Renal cortex interstitium (tissue), 11 donors: ENCODE data around the gene RPTOR. TPM values are rescaled to one million over a fixed set of nuclear protein-coding genes. Genes with fewer than 3 reads are reported as not detected.
"Not testable (repeated sequence)": the region's sequence is repeated elsewhere in the genome, so short reads cannot be mapped to it uniquely, and the experiment has no call there.

Experiments used
- DNase-seq, 11 donors: peaks; one replicate each; pipeline ENCODE4 v3.0.0-alpha.2; 2013; ENCODE audit warnings: low read depth in 9 of 11, low spot score in 4 of 11; ENCODE audit errors: extremely low read depth in 1 of 11
- polyA plus RNA-seq, 3 donors: library from polyadenylated mRNA; unstranded; fragments of 120-200 nt; gene quantifications; one replicate each; pipeline ENCODE4 v1.2.1, GENCODE V29; 2013; ENCODE audit not compliant: insufficient read length in 3 of 3

RPTOR gene
- polyA plus RNA-seq, 3 donors: 17.2 to 22.5 (median 21.4) TPM

GRCh38 chr17:80805032-80805751 is 260.6 kb downstream of the RPTOR start:
- DNase-seq: no peak

GRCh38 chr17:80807014-80807413 is 262.4 kb downstream of the RPTOR start:
- DNase-seq: no peak

GRCh38 chr17:80807882-80808281 is 263.2 kb downstream of the RPTOR start:
- DNase-seq: no peak

GRCh38 chr17:80811181-80812105 is 266.8 kb downstream of the RPTOR start:
- no peak for DNase-seq

DNA sequence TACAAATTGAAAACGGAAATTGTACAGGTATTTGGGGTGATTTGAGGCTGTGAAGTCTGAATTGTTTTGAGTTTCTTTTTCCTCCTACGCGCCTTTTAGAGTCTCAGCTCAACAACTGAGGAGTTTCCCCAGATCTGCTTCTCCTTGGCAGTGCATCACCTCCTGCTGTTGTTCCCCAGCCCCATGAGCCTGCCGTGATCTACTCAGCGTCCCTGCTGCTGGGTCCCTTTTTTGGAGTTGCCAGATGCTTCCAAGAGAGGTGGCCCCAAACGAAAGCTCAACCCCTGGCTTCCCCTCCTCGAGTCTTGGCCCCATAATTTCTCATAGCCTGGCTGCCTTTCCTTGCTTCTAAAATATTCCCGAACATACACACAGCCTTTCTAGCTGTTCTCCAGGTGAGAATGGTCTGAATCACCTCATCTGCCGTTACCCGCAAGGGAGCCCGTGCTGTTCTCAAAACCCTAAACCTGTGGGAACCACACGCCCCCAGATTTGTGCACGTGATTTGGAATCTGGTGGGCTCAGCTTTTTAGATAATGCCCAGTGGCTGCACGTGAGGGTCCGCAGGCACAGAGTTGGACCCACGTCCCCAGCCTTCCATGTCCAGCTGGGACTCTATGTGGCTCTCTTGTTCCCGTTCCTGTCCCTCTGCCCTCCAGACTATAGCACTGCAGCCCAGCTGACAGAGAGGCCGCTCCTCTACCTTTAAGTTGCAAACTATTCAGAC is 267.9 kb downstream of the RPTOR start:
- DNase-seq: no peak

DNA sequence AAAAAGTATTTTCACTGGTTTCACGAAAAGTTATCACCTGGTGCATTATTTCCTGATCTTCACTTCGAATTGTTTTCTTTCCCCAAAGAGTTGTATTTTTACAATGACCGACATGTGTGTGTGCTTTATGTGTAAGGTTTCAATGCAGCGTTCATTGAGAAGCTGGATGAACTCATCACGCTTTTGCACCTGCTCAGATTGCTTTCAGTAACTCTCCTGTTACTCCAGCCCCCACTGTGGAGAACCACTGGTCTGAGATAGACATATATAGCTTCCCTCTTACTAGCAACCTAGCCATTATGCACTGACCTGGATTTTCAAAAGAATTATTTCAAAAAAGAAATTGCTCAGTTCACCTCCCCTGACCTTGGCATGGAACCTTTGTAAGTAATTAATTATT is 268.7 kb downstream of the RPTOR start:
- no peak for DNase-seq

DNA sequence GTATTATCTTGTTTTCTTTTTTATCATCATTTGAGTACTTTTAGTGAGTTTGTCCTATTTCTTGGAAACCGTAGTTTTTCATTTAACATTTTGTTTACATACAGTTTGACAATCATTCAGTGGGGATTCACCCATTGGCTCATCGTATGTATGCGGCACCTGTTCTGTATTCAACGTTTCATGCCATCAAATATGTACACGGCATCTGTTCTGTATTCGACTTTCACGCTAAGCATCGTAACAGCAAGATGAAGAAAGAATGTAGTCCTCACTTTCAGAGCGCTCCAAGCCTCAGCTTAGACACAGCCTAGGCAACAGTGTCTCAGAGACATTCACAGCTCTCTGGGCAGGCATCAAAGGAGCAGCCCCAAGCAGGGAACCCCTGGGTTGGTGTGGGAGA is 269.9 kb downstream of the RPTOR start:
- no peak for DNase-seq

- peak in 2 of 11 donors; percentile 48 to 54 for DNase-seq
Observed at GRCh38 chr17:80815151-80815681, 270.6 kb downstream of the RPTOR start.

- not testable (repeated sequence) for DNase-seq
Observed at GRCh38 chr17:80815718-80816117, 271.1 kb downstream of the RPTOR start.

DNA sequence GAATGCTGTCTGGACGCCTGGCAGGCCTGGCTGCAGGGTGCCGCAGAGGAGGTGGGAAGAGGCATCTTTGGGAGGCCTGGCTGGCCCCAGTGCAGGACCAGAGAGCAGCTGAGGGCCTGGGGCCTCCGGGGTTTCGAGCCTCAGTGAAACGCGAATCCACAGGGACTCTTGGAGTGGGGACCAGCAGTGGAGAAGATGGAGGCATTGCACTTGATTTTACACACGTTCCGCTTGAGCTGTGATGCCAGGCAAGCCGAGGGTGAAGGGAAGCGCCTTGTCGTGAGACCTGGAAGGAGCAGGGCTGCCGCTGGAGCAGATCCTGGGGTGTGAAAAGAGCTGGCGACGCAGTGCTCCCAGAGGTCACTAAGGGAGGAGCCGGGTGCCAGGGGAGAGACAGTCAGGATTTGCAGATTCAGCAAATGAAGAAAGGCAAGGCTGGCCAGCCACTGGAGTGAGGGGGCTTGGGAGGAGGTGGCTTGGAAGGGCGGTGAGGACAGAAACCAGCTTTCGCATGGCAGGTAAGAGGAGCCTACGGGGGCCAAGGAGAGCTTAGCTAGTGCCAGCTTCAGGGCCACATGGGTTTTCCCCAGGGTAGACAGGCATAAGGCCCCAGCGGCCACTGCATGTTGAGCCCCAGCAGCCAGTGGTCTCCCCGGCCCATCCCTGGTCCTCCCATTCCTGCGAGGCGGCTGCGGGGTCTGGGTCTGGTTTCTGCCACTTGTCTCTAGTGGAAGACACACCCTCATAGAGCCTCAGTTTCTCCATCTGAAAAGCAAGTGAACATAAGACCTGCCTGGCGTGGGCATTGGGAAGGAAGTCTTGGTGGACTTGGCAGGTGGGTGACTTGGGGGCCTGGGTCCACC is 271.8 kb downstream of the RPTOR start:
- DNase-seq: no peak

DNA sequence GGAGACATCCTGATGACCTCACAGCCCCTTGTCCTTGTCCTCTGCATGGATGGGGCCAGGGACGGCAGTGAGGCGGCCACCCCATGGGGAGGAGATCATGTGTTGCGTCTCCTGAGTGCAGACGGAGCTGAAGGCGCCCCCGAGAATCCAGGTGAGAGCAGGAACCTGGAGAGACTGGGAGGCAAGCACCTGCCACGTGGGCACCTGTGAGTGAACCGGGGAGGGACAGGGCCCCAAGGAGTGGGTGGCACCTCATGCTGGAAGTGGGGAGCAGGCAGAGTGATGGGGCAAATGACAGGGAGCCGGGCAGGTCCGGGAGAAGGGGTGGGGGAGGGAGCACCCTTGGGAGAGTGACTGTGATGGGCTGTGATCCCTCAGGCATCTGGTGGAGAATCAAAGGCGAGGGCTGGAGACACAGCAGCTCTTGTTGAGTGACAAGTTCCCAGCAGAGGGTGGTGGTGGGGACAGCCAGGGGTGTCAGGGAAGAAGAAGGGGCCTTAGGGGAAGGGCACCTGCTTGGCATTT is 272.7 kb downstream of the RPTOR start:
- DNase-seq: no peak

- no peak for DNase-seq
Observed at GRCh38 chr17:80817861-80818260, 273.2 kb downstream of the RPTOR start.

- no peak for DNase-seq
Observed at GRCh38 chr17:80818871-80819270, 274.2 kb downstream of the RPTOR start.

- no peak for DNase-seq
Observed at GRCh38 chr17:80819422-80820164, 275.0 kb downstream of the RPTOR start.

- DNase-seq: no peak
Observed at GRCh38 chr17:80820331-80820730, 275.7 kb downstream of the RPTOR start.

DNA sequence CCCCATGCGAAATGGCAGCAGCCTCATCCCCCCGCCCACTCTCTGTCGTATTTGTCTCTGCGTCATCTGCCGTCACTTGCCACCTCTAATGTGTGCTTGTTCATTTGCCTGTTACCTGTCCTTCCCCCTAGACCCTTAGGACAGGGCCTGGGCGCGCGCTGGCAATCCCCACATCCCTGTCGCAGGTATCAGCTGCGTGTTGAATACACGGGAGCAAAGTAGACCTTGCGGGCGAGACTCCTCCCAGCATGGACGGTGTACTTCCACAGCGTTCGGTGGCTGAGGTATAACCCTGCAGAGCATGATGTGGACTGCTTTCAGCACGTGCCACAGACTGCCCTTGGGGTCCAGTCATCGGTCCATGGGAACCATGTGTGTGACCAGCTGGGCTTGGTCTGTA is 276.9 kb downstream of the RPTOR start:
- no peak for DNase-seq

- no peak for DNase-seq
Observed at GRCh38 chr17:80822021-80822699, 277.5 kb downstream of the RPTOR start.
